GM20431 (cell line): ENCODE measurements around the gene CH25H.

Experiments used
- in situ Hi-C: fragments of 300-500 bp; cut with MseI, MboI; formaldehyde crosslinking; loops from one replicate; pipeline ENCODE4 v1.15.0; 2020; ENCODE audit warnings: low sequenced_read_pairs; ENCODE audit not compliant: unreplicated experiment

CH25H gene

GRCh38 chr10:89235073-89235798 lies 28.1 kb upstream of the CH25H start:
- in situ Hi-C loops: no loop called here

GRCh38 chr10:89233033-89233432 lies 25.9 kb upstream of the CH25H start:
- in situ Hi-C loops: no loop called here

- in situ Hi-C loops: no loop called here
These were observed 21.8 kb upstream of the CH25H start for GRCh38 chr10:89228962-89229361.

- in situ Hi-C loops: no loop called here
These were observed 21.0 kb upstream of the CH25H start for GRCh38 chr10:89228146-89228545.

GRCh38 chr10:89226891-89227290 lies 19.8 kb upstream of the CH25H start:
- in situ Hi-C loops: no loop called here

- in situ Hi-C loops: loop anchor here (25.0 kb wide), 1 partner anchor 288 kb away; no protein-coding TSS in a partner anchor
These were observed 17.8 kb upstream of the CH25H start for GRCh38 chr10:89224739-89225443.

GRCh38 chr10:89221919-89222318 lies 14.8 kb upstream of the CH25H start:
- in situ Hi-C loops: loop anchor here (25.0 kb wide), 1 partner anchor 285 kb away; no protein-coding TSS in a partner anchor

GRCh38 chr10:89219513-89220218 lies 12.5 kb upstream of the CH25H start:
- in situ Hi-C loops: loop anchor here (25.0 kb wide), 1 partner anchor 282 kb away; no protein-coding TSS in a partner anchor

- in situ Hi-C loops: loop anchor here (25.0 kb wide), 1 partner anchor 280 kb away; no protein-coding TSS in a partner anchor
These were observed 10.2 kb upstream of the CH25H start for GRCh38 chr10:89217057-89217990.

GRCh38 chr10:89216056-89216455 lies 8.9 kb upstream of the CH25H start:
- in situ Hi-C loops: loop anchor here (25.0 kb wide), 1 partner anchor 279 kb away; no protein-coding TSS in a partner anchor

- in situ Hi-C loops: loop anchor here (25.0 kb wide), 1 partner anchor 278 kb away; no protein-coding TSS in a partner anchor
These were observed 8.4 kb upstream of the CH25H start for GRCh38 chr10:89215511-89215910.

- in situ Hi-C loops: loop anchor here (25.0 kb wide), 1 partner anchor 277 kb away; no protein-coding TSS in a partner anchor
These were observed 7.5 kb upstream of the CH25H start for GRCh38 chr10:89214566-89215165.

- in situ Hi-C loops: loop anchor here (25.0 kb wide), 1 partner anchor 276 kb away; no protein-coding TSS in a partner anchor
These were observed 6.2 kb upstream of the CH25H start for GRCh38 chr10:89213191-89213808.

GRCh38 chr10:89210794-89211425 lies 3.8 kb upstream of the CH25H start:
- in situ Hi-C loops: loop anchor here (25.0 kb wide), 1 partner anchor 274 kb away; no protein-coding TSS in a partner anchor

- in situ Hi-C loops: loop anchor here (10.0 to 25.0 kb wide), 2 partner anchors 185 to 272 kb away; no protein-coding TSS in a partner anchor
These were observed 2.6 kb upstream of the CH25H start for GRCh38 chr10:89209718-89210117.

GRCh38 chr10:89207801-89208551 lies 859 bp upstream of the CH25H start:
- in situ Hi-C loops: loop anchor here (10.0 to 25.0 kb wide), 2 partner anchors 183 to 271 kb away; no protein-coding TSS in a partner anchor
